Measurements from ENCODE around the gene FUT7. TPM values are rescaled to one million over a fixed set of nuclear protein-coding genes. Genes with fewer than 3 reads are reported as not detected.

FUT7 gene
- total RNA-seq, 2 experiments from 2014 or later, result 0.68 to 2.8 TPM

DNA sequence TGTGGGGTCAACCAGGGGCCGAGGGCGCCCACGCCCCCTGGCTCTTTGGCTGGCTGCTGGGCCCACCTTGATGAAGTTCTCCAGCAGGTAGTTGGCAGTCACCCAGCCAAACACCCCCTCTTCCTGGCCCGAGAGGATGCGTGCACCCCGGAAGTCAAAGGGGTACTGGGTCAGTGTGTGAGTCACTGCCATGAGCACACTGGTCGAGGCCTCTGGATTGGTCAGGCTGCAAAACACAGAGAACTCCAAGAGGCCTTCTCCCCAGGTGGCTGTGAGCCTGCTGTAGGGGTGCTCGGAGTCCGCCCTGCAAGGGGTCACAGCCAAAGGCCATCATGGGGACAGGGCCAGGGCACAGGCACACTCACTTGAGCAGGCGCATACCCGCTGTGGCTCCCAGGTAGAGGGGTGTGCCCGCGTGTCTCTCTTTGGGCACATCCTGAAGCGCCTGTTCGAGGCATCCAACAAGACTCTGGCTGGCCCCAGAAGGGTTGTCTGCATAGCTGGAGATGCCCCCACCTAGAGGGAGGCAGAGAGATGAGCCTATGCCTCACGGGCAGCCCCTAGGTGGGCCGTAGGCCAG is 19.3 kb upstream of the FUT7 start:
- peaks cover 3% of the 10 kb centered on the region for H3K4me1 Mint-ChIP-seq
- no peaks in the 10 kb centered on the region for H3K9me3 Mint-ChIP-seq (ENCODE audit: low read depth)
- DNase-seq, result no peak
- no peak for ATAC-seq
- H3K4me3 Mint-ChIP-seq, result no peak overlapping the region
- no peak overlapping the region for H3K27ac Mint-ChIP-seq
- peaks cover 46% of the 10 kb centered on the region for H3K27me3 Mint-ChIP-seq
- no peaks in the 10 kb centered on the region for H3K36me3 Mint-ChIP-seq
- CTCF ChIA-PET, result interaction anchor here (2.1 to 5.5 kb wide), 2 partner anchors 12 to 17 kb away, joined by 5 to 183 read pairs; partner anchors contain the start of gene SAPCD2

GRCh38 chr9:137050570-137050969 is 18.7 kb upstream of the FUT7 start:
- no peak for DNase-seq
- Mint-ChIP-seq H3K36me3 (no peaks in the 10 kb centered on the region), H3K27ac (no peak overlapping the region), H3K27me3 (peaks cover 46% of the 10 kb centered on the region), H3K9me3 (ENCODE audit: low read depth) (no peaks in the 10 kb centered on the region), H3K4me3 (no peak overlapping the region), H3K4me1 (peaks cover 3% of the 10 kb centered on the region)
- CTCF ChIA-PET, result interaction anchor here (1.4 to 5.5 kb wide), 2 partner anchors 18 to 186 kb away, joined by 3 to 183 read pairs; partner anchors contain the start of gene SAPCD2
- ATAC-seq, result no peak

GRCh38 chr9:137049544-137050449 is 17.9 kb upstream of the FUT7 start:
- H3K9me3 Mint-ChIP-seq (ENCODE audit: low read depth), result no peaks in the 10 kb centered on the region
- no peaks in the 10 kb centered on the region for H3K36me3 Mint-ChIP-seq
- CTCF ChIA-PET, result interaction anchor here (1.0 to 5.5 kb wide), 7 partner anchors 9 to 187 kb away, joined by 3 to 183 read pairs (median 6); partner anchors contain the start of genes RNF224 and SAPCD2
- H3K4me3 Mint-ChIP-seq, result no peak overlapping the region
- DNase-seq (peak; percentile 73), ATAC-seq (no peak)
- peaks cover 7% of the 10 kb centered on the region for H3K4me1 Mint-ChIP-seq
- H3K27ac Mint-ChIP-seq, result no peak overlapping the region
- H3K27me3 Mint-ChIP-seq, result peaks cover 51% of the 10 kb centered on the region

DNA sequence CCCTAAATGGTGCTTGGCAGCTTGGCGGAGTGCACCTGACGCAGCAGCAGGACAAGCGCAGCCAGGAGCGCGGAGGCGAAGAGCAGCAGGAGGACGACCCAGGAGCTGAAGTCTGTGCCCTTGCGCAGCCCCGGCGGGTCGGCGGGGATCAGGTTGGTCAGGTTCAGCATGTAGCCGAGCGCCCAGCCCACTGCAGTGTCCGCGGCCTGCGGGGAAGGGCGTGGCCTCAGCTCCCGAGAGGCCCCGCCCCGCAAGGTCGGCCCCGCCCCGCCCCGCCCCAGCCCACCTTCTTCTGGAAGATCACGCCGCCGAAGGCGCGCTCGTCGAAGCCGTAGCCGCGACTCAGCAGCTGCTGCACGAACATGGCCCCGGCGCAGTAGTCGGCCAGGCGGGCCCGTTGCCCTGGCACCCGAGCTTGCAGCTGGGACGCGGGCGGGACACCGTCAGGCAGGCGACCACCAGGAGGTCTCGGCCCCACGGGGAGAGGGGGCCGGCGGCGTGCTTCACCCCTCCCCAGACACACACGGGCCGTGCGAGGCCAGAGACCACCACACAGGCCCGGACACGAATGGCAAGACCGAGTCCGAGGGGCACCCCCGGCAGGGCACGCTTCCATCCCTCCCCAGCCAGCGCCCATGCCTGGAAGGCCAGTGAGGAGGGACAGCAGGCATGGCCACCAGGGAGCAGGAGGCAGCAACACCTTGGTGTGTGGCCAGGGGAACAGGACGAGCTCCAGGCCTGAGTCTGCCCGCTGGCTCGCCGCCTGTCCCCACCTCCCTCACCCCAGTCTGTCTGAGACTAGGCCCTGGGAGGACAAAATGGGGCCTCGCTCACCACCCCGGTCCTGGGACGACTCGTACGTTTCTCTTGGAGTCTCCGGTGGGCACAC is 17.0 kb upstream of the FUT7 start:
- H3K4me3 Mint-ChIP-seq, result no peak overlapping the region
- H3K4me1 Mint-ChIP-seq, result peaks cover 15% of the 10 kb centered on the region
- CTCF ChIA-PET, result interaction anchor here (1.0 to 5.5 kb wide), 8 partner anchors 10 to 188 kb away, joined by 3 to 183 read pairs (median 6); partner anchors contain the start of genes RNF224 and SAPCD2
- H3K9me3 Mint-ChIP-seq (ENCODE audit: low read depth), result no peaks in the 10 kb centered on the region
- no peak overlapping the region for H3K27ac Mint-ChIP-seq
- DNase-seq (no peak), ATAC-seq (no peak)
- peaks cover 56% of the 10 kb centered on the region for H3K27me3 Mint-ChIP-seq
- H3K36me3 Mint-ChIP-seq, result no peaks in the 10 kb centered on the region

- ATAC-seq (peak; percentile 82), DNase-seq (peak; percentile 89)
- H3K4me1 Mint-ChIP-seq, result peaks cover 16% of the 10 kb centered on the region
- peaks cover 43% of the 10 kb centered on the region for H3K27me3 Mint-ChIP-seq
- CTCF ChIA-PET, result interaction anchor here (0.6 to 5.5 kb wide), 45 partner anchors 10 to 316 kb away, joined by 3 to 183 read pairs (median 4); partner anchors contain the start of genes ABCA2, CLIC3, CYSRT1 and FBXW5
- no peaks in the 10 kb centered on the region for H3K9me3 Mint-ChIP-seq (ENCODE audit: low read depth)
- no peaks in the 10 kb centered on the region for H3K36me3 Mint-ChIP-seq
- H3K27ac Mint-ChIP-seq, result no peak within 1 kb of the TSS
- peak within 1 kb of the TSS; percentile 71 for H3K4me3 Mint-ChIP-seq
Observed at GRCh38 chr9:137046088-137046787, 14.3 kb upstream of the FUT7 start, which contains the start of gene NPDC1. NPDC1 (minus strand) TSS chr9:137046177; CDS start chr9:137045989, 188 bp downstream.

DNA sequence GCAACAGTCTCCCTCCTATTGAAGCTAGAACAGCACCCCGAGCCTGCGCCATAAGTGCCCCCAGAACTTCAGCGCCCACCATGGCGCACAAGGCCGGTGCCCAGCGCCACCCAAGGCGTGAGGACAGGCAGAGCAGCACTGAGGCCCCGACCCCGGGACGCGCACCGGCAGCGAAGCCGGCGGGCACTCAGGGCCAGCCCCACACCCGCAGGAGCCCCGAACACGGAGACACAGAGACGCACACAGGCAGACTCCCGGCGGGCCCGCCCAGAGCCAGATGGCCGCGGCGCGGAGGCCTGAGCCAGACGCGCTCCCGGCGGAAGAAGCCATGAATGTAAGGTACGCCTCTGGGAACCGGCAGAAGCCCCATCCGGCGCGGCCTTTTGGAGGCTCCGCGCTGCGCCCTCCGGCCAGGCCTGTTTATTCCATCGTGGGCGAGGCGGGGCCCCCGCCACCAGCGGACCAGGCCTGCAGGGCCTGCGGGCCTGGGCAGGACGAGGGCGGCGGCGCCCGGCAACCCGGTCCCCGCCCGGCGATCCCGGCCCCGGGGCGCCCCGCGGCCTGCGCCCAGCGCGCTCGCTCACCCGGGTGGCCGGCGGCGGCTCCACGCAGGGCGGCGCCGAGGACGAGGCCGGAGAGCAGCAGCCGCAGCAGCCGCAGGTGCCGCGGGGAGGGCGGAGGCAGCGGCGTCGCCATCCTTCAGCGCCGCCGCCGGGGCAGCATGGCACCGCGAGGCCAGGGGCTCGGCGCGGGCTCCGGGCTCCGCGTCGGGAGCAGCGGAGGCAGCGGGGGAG is 13.6 kb upstream of the FUT7 start:
- Mint-ChIP-seq H3K9me3 (ENCODE audit: low read depth) (no peaks in the 10 kb centered on the region), H3K4me3 (peak overlapping the region; percentile 71), H3K36me3 (no peaks in the 10 kb centered on the region), H3K27me3 (peaks cover 39% of the 10 kb centered on the region), H3K4me1 (peaks cover 16% of the 10 kb centered on the region), H3K27ac (no peak overlapping the region)
- DNase-seq (no peak), ATAC-seq (peak; percentile 26)
- CTCF ChIA-PET, result interaction anchor here (1.0 to 5.5 kb wide), 13 partner anchors 9 to 234 kb away, joined by 3 to 183 read pairs (median 10); partner anchors contain the start of genes AJM1, PAXX and SAPCD2

DNA sequence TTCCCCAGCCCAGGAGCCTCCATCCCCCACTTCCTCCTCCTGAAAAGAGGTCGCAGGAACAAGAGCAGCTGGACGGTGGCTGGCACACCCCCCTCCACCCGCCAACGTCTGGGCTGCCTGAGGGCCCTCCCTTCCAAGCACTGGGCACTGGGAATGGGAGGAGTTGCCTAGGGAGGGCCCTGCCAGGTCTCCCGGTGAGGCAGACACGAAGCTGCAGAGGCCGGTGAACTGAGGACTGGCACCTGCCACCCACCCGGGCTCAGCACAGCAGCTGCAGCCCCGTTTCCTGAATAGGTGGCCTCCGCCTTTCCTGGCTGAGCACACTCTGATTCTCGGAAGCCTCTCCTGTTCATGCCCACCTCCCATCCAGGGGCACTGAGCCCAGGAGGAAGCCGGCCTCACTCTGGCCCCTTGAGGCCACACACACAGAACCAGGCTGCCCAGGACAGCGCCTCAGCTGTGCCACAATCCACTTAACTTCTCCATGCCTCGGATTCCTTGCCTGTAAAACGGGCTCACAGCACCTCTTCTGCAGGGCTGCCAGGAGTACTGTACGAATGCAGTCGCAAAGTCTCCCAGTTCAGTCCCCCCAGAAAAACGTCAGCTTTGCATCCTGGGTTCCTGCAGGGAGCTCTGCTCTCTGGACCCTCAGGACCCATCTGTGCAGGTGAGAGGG is 12.8 kb upstream of the FUT7 start:
- H3K27ac Mint-ChIP-seq, result no peak overlapping the region
- H3K4me1 Mint-ChIP-seq, result peaks cover 16% of the 10 kb centered on the region
- H3K36me3 Mint-ChIP-seq, result no peaks in the 10 kb centered on the region
- DNase-seq (no peak), ATAC-seq (no peak)
- CTCF ChIA-PET, result interaction anchor here (0.5 to 2.5 kb wide), 12 partner anchors 9 to 258 kb away, joined by 3 to 37 read pairs (median 4); partner anchors contain the start of genes AJM1, PAXX and SAPCD2
- no peaks in the 10 kb centered on the region for H3K9me3 Mint-ChIP-seq (ENCODE audit: low read depth)
- peaks cover 31% of the 10 kb centered on the region for H3K27me3 Mint-ChIP-seq
- H3K4me3 Mint-ChIP-seq, result peak overlapping the region; percentile 71

- H3K9me3 Mint-ChIP-seq (ENCODE audit: low read depth), result no peaks in the 10 kb centered on the region
- H3K4me1 Mint-ChIP-seq, result peaks cover 16% of the 10 kb centered on the region
- H3K27ac Mint-ChIP-seq, result no peak overlapping the region
- CTCF ChIA-PET, result interaction anchor here (0.8 to 2.5 kb wide), 10 partner anchors 9 to 257 kb away, joined by 3 to 37 read pairs (median 6); partner anchors contain the start of genes PAXX and SAPCD2
- peaks cover 27% of the 10 kb centered on the region for H3K27me3 Mint-ChIP-seq
- H3K36me3 Mint-ChIP-seq, result no peaks in the 10 kb centered on the region
- H3K4me3 Mint-ChIP-seq, result no peak overlapping the region
- ATAC-seq, result no peak
- DNase-seq, result no peak
Observed at GRCh38 chr9:137044037-137044436, 12.1 kb upstream of the FUT7 start.

- ATAC-seq (no peak), DNase-seq (no peak)
- peaks cover 27% of the 10 kb centered on the region for H3K27me3 Mint-ChIP-seq
- no peaks in the 10 kb centered on the region for H3K9me3 Mint-ChIP-seq (ENCODE audit: low read depth)
- H3K27ac Mint-ChIP-seq, result no peak overlapping the region
- CTCF ChIA-PET, result interaction anchor here (2.5 kb wide), 2 partner anchors 8 to 25 kb away, joined by 32 to 37 read pairs; partner anchors contain the start of gene SAPCD2
- no peak overlapping the region for H3K4me3 Mint-ChIP-seq
- H3K36me3 Mint-ChIP-seq, result peaks cover 2% of the 10 kb centered on the region
- H3K4me1 Mint-ChIP-seq, result peaks cover 16% of the 10 kb centered on the region
Observed at GRCh38 chr9:137042751-137043727, 11.2 kb upstream of the FUT7 start.

DNA sequence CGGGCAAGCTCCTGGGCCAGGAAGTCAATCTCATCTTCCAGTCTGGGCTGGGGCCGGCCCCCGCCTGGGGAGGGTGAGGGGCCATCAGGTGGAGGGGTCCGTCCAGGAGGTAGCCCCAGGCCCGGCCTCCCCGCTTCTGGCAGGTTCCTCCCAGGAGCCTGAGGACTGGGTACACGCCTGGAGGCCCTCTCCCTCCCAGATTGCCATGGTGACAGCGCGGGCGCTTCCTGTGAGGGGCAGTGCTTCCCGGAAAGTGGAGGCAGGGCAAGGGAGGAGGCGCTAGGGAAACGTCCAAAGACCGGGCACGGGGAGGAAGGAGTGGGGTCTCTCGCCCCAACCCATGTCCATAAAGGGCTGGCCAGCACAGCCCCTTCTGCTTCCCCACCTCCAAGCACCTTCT is 9.2 kb upstream of the FUT7 start:
- Mint-ChIP-seq H3K4me1 (peaks cover 14% of the 10 kb centered on the region), H3K4me3 (no peak overlapping the region), H3K36me3 (peaks cover 2% of the 10 kb centered on the region), H3K27ac (no peak overlapping the region), H3K9me3 (ENCODE audit: low read depth) (no peaks in the 10 kb centered on the region), H3K27me3 (peaks cover 13% of the 10 kb centered on the region)
- CTCF ChIA-PET, result no interaction called here
- DNase-seq (no peak), ATAC-seq (no peak)
